Measurements from ENCODE around the gene CCDC9. TPM values are rescaled to one million over a fixed set of nuclear protein-coding genes. Genes with fewer than 3 reads are reported as not detected.
"Not testable (repeated sequence)": the region's sequence is repeated elsewhere in the genome, so short reads cannot be mapped to it uniquely, and the experiment has no call there.

Gene CCDC9
- total RNA-seq, 2 experiments from 2014 or later, result 43.6 to 47.7 TPM

- H3K27ac Mint-ChIP-seq, result no peak overlapping the region
- intact Hi-C loops (cut with micrococcal nuclease), result loop anchor here (1.0 to 5.0 kb wide), 4 partner anchors 32 to 414 kb away; no protein-coding TSS in a partner anchor
- peaks cover 2% of the 10 kb centered on the region for H3K36me3 Mint-ChIP-seq (ENCODE audit: low read depth)
- no peak overlapping the region for H3K4me3 Mint-ChIP-seq
- peaks cover 3% of the 10 kb centered on the region for H3K4me1 Mint-ChIP-seq (ENCODE audit: low read depth)
- H3K27me3 Mint-ChIP-seq (ENCODE audit: low read depth), result no peaks in the 10 kb centered on the region
- no peaks in the 10 kb centered on the region for H3K9me3 Mint-ChIP-seq
- DNase-seq, result no peak
- CTCF ChIA-PET, result interaction anchor here (0.6 to 1.7 kb wide), 5 partner anchors 10 to 1305 kb away, joined by 3 to 9 read pairs (median 4); no protein-coding TSS in a partner anchor
Measured at GRCh38 chr19:47283405-47284059, 27.2 kb downstream of the CCDC9 start.

DNA sequence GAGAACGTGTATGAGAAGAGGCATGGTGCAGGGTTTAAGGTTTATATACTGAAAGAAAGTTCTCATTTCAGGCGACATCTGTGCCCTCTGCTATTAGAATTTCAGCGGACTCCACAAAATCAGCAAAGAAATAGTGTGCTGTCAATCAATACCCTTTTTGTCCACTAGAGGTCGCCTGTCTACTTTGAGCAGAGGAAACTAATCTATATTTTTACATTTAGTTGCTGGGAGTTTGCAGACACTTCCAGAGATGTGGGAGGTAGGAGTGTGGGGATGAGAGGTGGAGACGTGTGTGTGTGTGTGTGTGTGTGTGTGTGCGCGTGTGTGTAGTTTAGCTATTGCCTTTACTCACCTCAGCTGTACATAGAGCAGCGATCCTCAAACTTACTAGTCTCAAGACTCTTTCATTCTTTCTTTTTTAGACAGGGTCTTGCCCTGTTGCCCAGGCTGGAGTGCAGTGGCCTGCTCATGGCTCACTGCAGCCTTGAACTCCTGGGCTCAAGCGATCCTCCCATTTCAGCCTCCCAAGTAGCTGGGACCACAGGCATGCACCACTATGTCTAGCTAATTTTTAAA, 28.1 kb downstream of the CCDC9 start:
- no peak overlapping the region for H3K4me3 Mint-ChIP-seq
- no peaks in the 10 kb centered on the region for H3K9me3 Mint-ChIP-seq
- peaks cover 6% of the 10 kb centered on the region for H3K4me1 Mint-ChIP-seq (ENCODE audit: low read depth)
- CTCF ChIA-PET, result interaction anchor here (0.7 to 1.8 kb wide), 15 partner anchors 9 to 429 kb away, joined by 3 to 16 read pairs (median 4); partner anchors contain the start of genes EHD2 and INAFM1
- peak; percentile 58 for DNase-seq
- intact Hi-C loops (cut with micrococcal nuclease), result loop anchor here (1.0 to 5.0 kb wide), 4 partner anchors 31 to 413 kb away; no protein-coding TSS in a partner anchor
- H3K27me3 Mint-ChIP-seq (ENCODE audit: low read depth), result no peaks in the 10 kb centered on the region
- no peak overlapping the region for H3K27ac Mint-ChIP-seq
- H3K36me3 Mint-ChIP-seq (ENCODE audit: low read depth), result peaks cover 2% of the 10 kb centered on the region

DNA sequence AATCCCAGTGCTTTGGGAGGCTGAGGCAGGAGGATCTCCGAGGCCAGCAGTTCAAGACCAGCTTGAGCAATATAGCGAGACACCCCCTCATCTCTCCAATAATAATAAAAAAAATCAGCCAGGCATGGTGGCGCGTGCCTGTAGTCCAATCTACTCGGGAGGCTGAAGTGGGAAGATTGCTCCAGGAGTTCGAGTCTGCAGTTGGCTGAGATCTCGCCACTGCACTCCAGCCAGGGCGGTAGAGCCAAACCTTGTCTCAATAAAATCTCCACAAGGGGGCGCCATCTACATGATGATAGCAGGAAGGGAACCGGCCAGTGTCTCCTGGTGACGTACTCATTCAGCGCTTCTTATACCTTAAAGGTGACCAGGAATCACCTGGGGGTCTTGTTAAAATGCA, 39.7 kb downstream of the CCDC9 start:
- peak; percentile 91 for DNase-seq
- intact Hi-C loops (cut with micrococcal nuclease), result loop anchor here (1.0 to 2.0 kb wide), 4 partner anchors 95 to 411 kb away; no protein-coding TSS in a partner anchor
- no peaks in the 10 kb centered on the region for H3K4me1 Mint-ChIP-seq (ENCODE audit: low read depth)
- no peak overlapping the region for H3K27ac Mint-ChIP-seq
- no peak overlapping the region for H3K4me3 Mint-ChIP-seq
- no peaks in the 10 kb centered on the region for H3K36me3 Mint-ChIP-seq (ENCODE audit: low read depth)
- CTCF ChIA-PET, result interaction anchor here (0.7 to 3.5 kb wide), 6 partner anchors 10 to 95 kb away, joined by 3 to 25 read pairs (median 4); partner anchors contain the start of gene DHX34
- no peaks in the 10 kb centered on the region for H3K9me3 Mint-ChIP-seq
- H3K27me3 Mint-ChIP-seq (ENCODE audit: low read depth), result no peaks in the 10 kb centered on the region

DNA sequence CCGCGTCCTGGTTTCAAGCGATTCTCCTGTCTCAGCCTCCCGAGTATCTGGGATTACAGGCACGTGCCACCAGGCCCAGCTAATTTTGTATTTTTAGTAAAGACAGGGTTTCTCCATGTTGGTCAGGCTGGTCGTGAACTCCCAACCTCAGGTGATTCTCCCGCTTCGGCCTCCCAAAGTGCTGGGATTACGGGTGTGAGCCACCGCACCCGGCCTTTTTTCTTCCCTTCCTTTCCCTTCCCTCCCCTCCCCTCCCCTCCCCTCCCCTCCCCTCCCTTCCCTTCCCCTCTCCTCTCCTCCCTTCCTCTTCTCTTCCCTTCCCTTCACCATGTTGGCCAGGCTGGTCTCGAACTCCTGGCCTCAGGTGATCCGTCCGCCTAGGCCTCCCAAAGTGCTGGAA, 44.5 kb downstream of the CCDC9 start:
- H3K9me3 Mint-ChIP-seq; H3K4me1 Mint-ChIP-seq (ENCODE audit: low read depth); H3K27ac Mint-ChIP-seq; H3K4me3 Mint-ChIP-seq; H3K27me3 Mint-ChIP-seq (ENCODE audit: low read depth); H3K36me3 Mint-ChIP-seq (ENCODE audit: low read depth); intact Hi-C loops (cut with micrococcal nuclease); DNase-seq: not testable (repeated sequence)
- CTCF ChIA-PET, result interaction anchor here (0.7 kb wide), 1 partner anchor 59 kb away, joined by 3 read pairs; no protein-coding TSS in a partner anchor

DNA sequence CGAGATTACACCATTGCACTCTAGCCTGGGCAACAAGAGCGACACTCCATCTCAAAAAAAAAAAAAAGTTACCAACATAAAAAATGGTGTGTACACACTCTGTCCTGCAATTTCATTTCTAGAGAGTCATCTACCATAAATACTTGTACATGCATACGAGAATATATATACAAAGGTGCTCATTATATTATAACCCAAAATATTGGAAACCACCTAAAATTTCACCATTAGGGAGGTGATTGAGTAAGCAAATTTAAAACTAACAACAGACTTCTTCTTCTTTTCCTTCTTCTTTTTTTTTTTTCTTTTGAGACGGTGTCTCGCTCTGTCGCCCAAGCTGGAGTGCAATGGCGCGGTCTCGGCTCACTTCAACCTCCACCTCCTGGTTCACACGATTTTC, 45.9 kb downstream of the CCDC9 start:
- H3K27ac Mint-ChIP-seq, result no peak overlapping the region
- CTCF ChIA-PET, result no interaction called here
- intact Hi-C loops (cut with micrococcal nuclease), result no loop called here
- no peaks in the 10 kb centered on the region for H3K9me3 Mint-ChIP-seq
- peaks cover 3% of the 10 kb centered on the region for H3K4me1 Mint-ChIP-seq (ENCODE audit: low read depth)
- H3K27me3 Mint-ChIP-seq (ENCODE audit: low read depth), result peaks cover 4% of the 10 kb centered on the region
- H3K4me3 Mint-ChIP-seq, result no peak overlapping the region
- no peaks in the 10 kb centered on the region for H3K36me3 Mint-ChIP-seq (ENCODE audit: low read depth)
- DNase-seq, result no peak

- H3K27ac Mint-ChIP-seq, result no peak overlapping the region
- no peak for DNase-seq
- intact Hi-C loops (cut with micrococcal nuclease), result no loop called here
- peaks cover 3% of the 10 kb centered on the region for H3K4me1 Mint-ChIP-seq (ENCODE audit: low read depth)
- no peak overlapping the region for H3K4me3 Mint-ChIP-seq
- no peaks in the 10 kb centered on the region for H3K36me3 Mint-ChIP-seq (ENCODE audit: low read depth)
- H3K9me3 Mint-ChIP-seq, result no peaks in the 10 kb centered on the region
- peaks cover 4% of the 10 kb centered on the region for H3K27me3 Mint-ChIP-seq (ENCODE audit: low read depth)
- CTCF ChIA-PET, result interaction anchor here (0.6 to 1.2 kb wide), 3 partner anchors 17 to 409 kb away, joined by 3 read pairs; partner anchors contain the start of gene EHD2
Measured at GRCh38 chr19:47303966-47304365, 47.6 kb downstream of the CCDC9 start.

DNA sequence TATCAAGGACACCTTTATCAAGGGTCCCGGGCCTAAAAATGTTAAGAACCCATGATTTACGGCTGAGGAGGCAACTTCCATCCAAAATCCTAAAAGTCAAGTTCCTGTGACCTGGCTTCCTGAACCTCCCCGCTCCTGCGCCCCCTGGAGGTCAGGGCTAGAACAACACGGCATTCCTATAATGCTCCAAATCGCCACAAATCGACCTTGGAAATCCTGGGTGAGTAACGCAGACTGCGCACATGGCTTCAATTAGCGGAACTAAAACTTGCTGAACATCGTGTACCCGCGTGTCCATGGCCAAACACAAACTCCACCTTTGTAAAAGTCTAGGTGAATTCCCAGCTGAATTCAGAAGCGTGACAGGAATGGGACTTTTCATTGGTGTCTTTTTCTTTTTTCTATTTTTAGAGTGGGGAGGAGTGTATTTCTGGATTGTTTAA, 49.0 kb downstream of the CCDC9 start:
- DNase-seq, result peak; percentile 64
- Mint-ChIP-seq H3K27me3 (ENCODE audit: low read depth) (peaks cover 6% of the 10 kb centered on the region), H3K27ac (no peak overlapping the region), H3K4me1 (ENCODE audit: low read depth) (peaks cover 3% of the 10 kb centered on the region), H3K9me3 (no peaks in the 10 kb centered on the region), H3K36me3 (ENCODE audit: low read depth) (no peaks in the 10 kb centered on the region), H3K4me3 (no peak overlapping the region)
- intact Hi-C loops (cut with micrococcal nuclease), result no loop called here
- CTCF ChIA-PET, result interaction anchor here (1.0 to 2.4 kb wide), 2 partner anchors 12 to 290 kb away, joined by 3 to 7 read pairs; no protein-coding TSS in a partner anchor

DNA sequence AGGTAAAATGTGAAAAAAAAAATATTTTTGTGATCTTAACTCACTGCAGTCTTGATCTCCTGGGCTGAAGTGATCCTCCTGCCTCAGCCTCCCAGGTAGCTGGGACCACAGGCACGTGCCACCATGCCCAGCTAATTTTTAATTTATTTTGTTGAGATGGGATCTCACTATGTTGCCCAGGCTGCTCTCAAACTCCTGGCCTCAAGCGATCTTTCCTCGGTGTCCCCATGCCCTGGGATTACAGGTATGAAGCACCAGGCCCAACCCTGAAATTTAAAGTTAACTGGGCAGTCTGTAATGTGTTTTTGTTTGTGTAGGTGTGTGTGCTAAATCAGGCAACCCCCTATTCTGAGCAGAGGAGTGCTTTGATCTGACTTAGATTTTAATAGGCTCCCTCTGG, 50.0 kb downstream of the CCDC9 start:
- CTCF ChIA-PET, result interaction anchor here (1.1 to 2.4 kb wide), 2 partner anchors 11 to 22 kb away, joined by 4 to 7 read pairs; no protein-coding TSS in a partner anchor

GRCh38 chr19:47309038-47309437, 52.7 kb downstream of the CCDC9 start:
- no peak overlapping the region for H3K4me3 Mint-ChIP-seq
- CTCF ChIA-PET, result interaction anchor here (0.6 to 1.4 kb wide), 3 partner anchors 15 to 91 kb away, joined by 3 to 6 read pairs (median 3); no protein-coding TSS in a partner anchor
- no peak overlapping the region for H3K27ac Mint-ChIP-seq
- DNase-seq, result no peak
- H3K4me1 Mint-ChIP-seq (ENCODE audit: low read depth), result peaks cover 3% of the 10 kb centered on the region
- peaks cover 6% of the 10 kb centered on the region for H3K27me3 Mint-ChIP-seq (ENCODE audit: low read depth)
- H3K9me3 Mint-ChIP-seq, result no peaks in the 10 kb centered on the region
- H3K36me3 Mint-ChIP-seq (ENCODE audit: low read depth), result no peaks in the 10 kb centered on the region
- intact Hi-C loops (cut with micrococcal nuclease), result no loop called here

More for the DNA sequence above, 50.0 kb downstream of the CCDC9 start:
- H3K36me3 Mint-ChIP-seq (ENCODE audit: low read depth), result no peaks in the 10 kb centered on the region
- intact Hi-C loops (cut with micrococcal nuclease), result no loop called here
- H3K9me3 Mint-ChIP-seq, result no peaks in the 10 kb centered on the region
- peaks cover 6% of the 10 kb centered on the region for H3K27me3 Mint-ChIP-seq (ENCODE audit: low read depth)
- no peak overlapping the region for H3K4me3 Mint-ChIP-seq
- H3K4me1 Mint-ChIP-seq (ENCODE audit: low read depth), result peaks cover 3% of the 10 kb centered on the region
- H3K27ac Mint-ChIP-seq, result no peak overlapping the region
- DNase-seq, result no peak

DNA sequence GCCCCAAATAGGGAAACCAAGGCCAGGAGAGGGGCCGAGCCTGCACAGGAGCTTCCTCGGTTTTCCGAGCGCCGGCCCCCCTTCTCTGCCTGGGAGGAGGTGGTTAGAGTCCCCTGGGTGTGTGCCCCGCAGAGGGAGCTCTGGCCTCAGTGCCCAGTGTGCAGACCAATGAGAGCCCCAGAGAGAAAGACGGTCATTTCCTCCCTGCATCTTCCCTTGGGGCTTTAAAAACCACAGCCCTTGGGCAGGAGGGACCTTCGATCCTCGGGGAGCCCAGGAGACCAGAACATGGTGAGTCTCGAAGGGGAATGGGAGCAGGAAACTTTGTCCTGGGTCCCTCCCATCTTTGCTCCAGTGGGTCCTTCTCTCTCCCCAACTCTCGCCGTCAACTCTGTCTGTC, 53.3 kb downstream of the CCDC9 start, which contains the start of gene C5AR1:
C5AR1 (plus strand) TSS at position 254 of the 400 bp plus-strand sequence; CDS start at position 289, 35 bp downstream.
- Mint-ChIP-seq H3K9me3 (no peaks in the 10 kb centered on the region), H3K4me1 (ENCODE audit: low read depth) (peaks cover 3% of the 10 kb centered on the region), H3K27me3 (ENCODE audit: low read depth) (peaks cover 6% of the 10 kb centered on the region), H3K4me3 (no peak within 1 kb of the TSS), H3K36me3 (ENCODE audit: low read depth) (no peaks in the 10 kb centered on the region), H3K27ac (no peak within 1 kb of the TSS)
- intact Hi-C loops (cut with micrococcal nuclease), result no loop called here
- CTCF ChIA-PET, result interaction anchor here (0.6 to 1.1 kb wide), 2 partner anchors 82 to 90 kb away, joined by 3 to 6 read pairs; no protein-coding TSS in a partner anchor
- no peak for DNase-seq

- intact Hi-C loops (cut with micrococcal nuclease), result no loop called here
- no peak overlapping the region for H3K4me3 Mint-ChIP-seq
- CTCF ChIA-PET, result interaction anchor here (0.7 kb wide), 1 partner anchor 241 kb away, joined by 5 read pairs; no protein-coding TSS in a partner anchor
Measured at GRCh38 chr19:47310323-47310722, 54.0 kb downstream of the CCDC9 start.

GRCh38 chr19:47310819-47311218, 54.5 kb downstream of the CCDC9 start:
- no peaks in the 10 kb centered on the region for H3K36me3 Mint-ChIP-seq (ENCODE audit: low read depth)
- H3K27me3 Mint-ChIP-seq (ENCODE audit: low read depth), result peaks cover 9% of the 10 kb centered on the region
- DNase-seq, result no peak
- no peaks in the 10 kb centered on the region for H3K9me3 Mint-ChIP-seq
- H3K27ac Mint-ChIP-seq, result no peak overlapping the region
- peaks cover 3% of the 10 kb centered on the region for H3K4me1 Mint-ChIP-seq (ENCODE audit: low read depth)
- H3K4me3 Mint-ChIP-seq, result no peak overlapping the region
- intact Hi-C loops (cut with micrococcal nuclease), result no loop called here
- CTCF ChIA-PET, result interaction anchor here (0.7 kb wide), 1 partner anchor 240 kb away, joined by 5 read pairs; no protein-coding TSS in a partner anchor

More at GRCh38 chr19:47310323-47310722, 54.0 kb downstream of the CCDC9 start:
- H3K9me3 Mint-ChIP-seq, result no peaks in the 10 kb centered on the region
- DNase-seq, result no peak
- H3K36me3 Mint-ChIP-seq (ENCODE audit: low read depth), result no peaks in the 10 kb centered on the region
- no peak overlapping the region for H3K27ac Mint-ChIP-seq
- peaks cover 1% of the 10 kb centered on the region for H3K4me1 Mint-ChIP-seq (ENCODE audit: low read depth)
- peaks cover 8% of the 10 kb centered on the region for H3K27me3 Mint-ChIP-seq (ENCODE audit: low read depth)
